NT2/D1 (cell line): Measurements from ENCODE around the gene LTBR.
A peak's percentile ranks its signal among the peaks of the same experiment; 100 is the strongest.

Experiments
- DNase-seq: peaks from one replicate; pipeline ENCODE4 v3.0.0-alpha.2; 2011; ENCODE audit warnings: low read depth, low spot score
- H3K27me3 ChIP-seq: 2 replicates; pipeline ENCODE4 v1.6.0; 2011; ENCODE audit warnings: mild to moderate bottlenecking; ENCODE audit not compliant: insufficient read length, insufficient read depth
- H3K36me3 ChIP-seq: 2 replicates; pipeline ENCODE4 v1.6.1; 2011; ENCODE audit warnings: mild to moderate bottlenecking, low read length, mixed read lengths; ENCODE audit not compliant: insufficient read depth, insufficient read length
- H3K4me1 ChIP-seq: 2 replicates; pipeline ENCODE4 v1.5.1; 2011; ENCODE audit not compliant: insufficient read depth, insufficient read length
- H3K4me3 ChIP-seq: 2 replicates; pipeline ENCODE4 v1.5.1; 2011; ENCODE audit warnings: low read depth; ENCODE audit not compliant: insufficient read length
- H3K9ac ChIP-seq: 2 replicates; pipeline ENCODE4 v1.6.0; 2011; ENCODE audit warnings: low read depth; ENCODE audit not compliant: insufficient read length
- H3K9me3 ChIP-seq: 2 replicates; pipeline ENCODE4 v1.5.1; 2011; ENCODE audit warnings: mild to moderate bottlenecking, low read length; ENCODE audit not compliant: insufficient read depth
- SUZ12 ChIP-seq: IDR thresholded peaks from 2 replicates; pipeline ENCODE4 v1.6.1; 2011; ENCODE audit not compliant: insufficient read length, insufficient read depth; ENCODE audit errors: extremely low read depth
- YY1 ChIP-seq: IDR thresholded peaks from 2 replicates; pipeline ENCODE4 v1.6.1; 2011; ENCODE audit not compliant: insufficient read length, insufficient read depth
- ZNF274 ChIP-seq: IDR thresholded peaks from 2 replicates; pipeline ENCODE4 v1.6.1; 2011; ENCODE audit warnings: mild to moderate bottlenecking, low read depth, low read length

The LTBR gene

GRCh38 chr12:6373022-6373787 lies 10.8 kb upstream of the LTBR start:
- DNase-seq = no peak
- TF ChIP-seq ZNF274 (no peak), SUZ12 (no peak), YY1 (no peak)
- Histone ChIP-seq H3K9me3 (no peaks in the 10 kb centered on the region), H3K9ac (peak overlapping the region; percentile 75), H3K36me3 (no peaks in the 10 kb centered on the region), H3K4me3 (peak overlapping the region; percentile 29), H3K4me1 (peaks cover 50% of the 10 kb centered on the region), H3K27me3 (peaks cover 14% of the 10 kb centered on the region)

GRCh38 chr12:6374028-6374785 lies 9.8 kb upstream of the LTBR start:
- peaks cover 50% of the 10 kb centered on the region for H3K4me1 ChIP-seq
- DNase-seq = no peak
- H3K27me3 ChIP-seq = peaks cover 14% of the 10 kb centered on the region
- no peaks in the 10 kb centered on the region for H3K36me3 ChIP-seq
- peak overlapping the region; percentile 29 for H3K4me3 ChIP-seq
- TF ChIP-seq YY1 (no peak), ZNF274 (no peak), SUZ12 (no peak)
- peak overlapping the region; percentile 75 for H3K9ac ChIP-seq
- no peaks in the 10 kb centered on the region for H3K9me3 ChIP-seq

GRCh38 chr12:6374786-6375160 lies 9.2 kb upstream of the LTBR start:
- no peak for DNase-seq
- Histone ChIP-seq H3K36me3 (no peaks in the 10 kb centered on the region), H3K9ac (peak overlapping the region; percentile 75), H3K9me3 (no peaks in the 10 kb centered on the region), H3K4me3 (peak overlapping the region; percentile 29), H3K4me1 (peaks cover 50% of the 10 kb centered on the region), H3K27me3 (peaks cover 14% of the 10 kb centered on the region)
- no peak for TF ChIP-seq SUZ12
- no peak for TF ChIP-seq YY1
- no peak for TF ChIP-seq ZNF274

- DNase-seq = peak; percentile 77
Observed at GRCh38 chr12:6375269-6376078, 8.5 kb upstream of the LTBR start, which contains the start of gene SCNN1A. TSS of gene SCNN1A (minus strand) at chr12:6375563. CDS start at chr12:6374783, 780 bp downstream.

GRCh38 chr12:6376079-6376869 lies 7.7 kb upstream of the LTBR start:
- no peaks in the 10 kb centered on the region for H3K36me3 ChIP-seq
- no peak for TF ChIP-seq ZNF274
- no peak for TF ChIP-seq SUZ12
- DNase-seq = peak; percentile 91
- H3K9ac ChIP-seq = peak overlapping the region; percentile 87
- no peaks in the 10 kb centered on the region for H3K9me3 ChIP-seq
- H3K4me3 ChIP-seq = peak overlapping the region; percentile 29
- H3K4me1 ChIP-seq = peaks cover 38% of the 10 kb centered on the region
- H3K27me3 ChIP-seq = peaks cover 14% of the 10 kb centered on the region

More at GRCh38 chr12:6375269-6376078, 8.5 kb upstream of the LTBR start, which contains the start of gene SCNN1A:
- no peaks in the 10 kb centered on the region for H3K36me3 ChIP-seq
- H3K9ac ChIP-seq = peak within 1 kb of the TSS; percentile 87
- TF ChIP-seq SUZ12 (no peak), ZNF274 (no peak), YY1 (no peak)
- no peaks in the 10 kb centered on the region for H3K9me3 ChIP-seq
- H3K4me1 ChIP-seq = peaks cover 43% of the 10 kb centered on the region
- H3K27me3 ChIP-seq = peaks cover 14% of the 10 kb centered on the region
- peak within 1 kb of the TSS; percentile 29 for H3K4me3 ChIP-seq

- no peaks in the 10 kb centered on the region for H3K9me3 ChIP-seq
- no peak for DNase-seq
- TF ChIP-seq SUZ12 (no peak), YY1 (no peak), ZNF274 (no peak)
- H3K4me3 ChIP-seq = no peak overlapping the region
- peaks cover 38% of the 10 kb centered on the region for H3K4me1 ChIP-seq
- H3K36me3 ChIP-seq = no peaks in the 10 kb centered on the region
- H3K27me3 ChIP-seq = peaks cover 14% of the 10 kb centered on the region
- H3K9ac ChIP-seq = peak overlapping the region; percentile 87
Observed at GRCh38 chr12:6376870-6377666, 6.9 kb upstream of the LTBR start.
